HEK293T (cell line): ENCODE results near the gene NDUFA13.

ENCODE experiments used
- ELF4 ChIP-seq: fragments of 450-650 bp; IDR thresholded peaks from 2 replicates; pipeline ENCODE4 v1.6.1; 2017; ENCODE audit warnings: antibody characterized with exemption
- FOXK2 ChIP-seq: fragments of 450-650 bp; IDR thresholded peaks from 2 replicates; pipeline ENCODE4 v1.6.1; 2016; ENCODE audit warnings: mild to moderate bottlenecking
- FOXM1 ChIP-seq: fragments of 450-650 bp; IDR thresholded peaks from 2 replicates; pipeline ENCODE4 v1.6.1; 2017; ENCODE audit warnings: mild to moderate bottlenecking, borderline replicate concordance
- HDGF ChIP-seq: fragments of 450-650 bp; IDR thresholded peaks from 2 replicates; pipeline ENCODE4 v1.6.1; 2017; ENCODE audit warnings: antibody characterized with exemption, borderline replicate concordance
- NFRKB ChIP-seq: fragments of 450-650 bp; IDR thresholded peaks from 2 replicates; pipeline ENCODE4 v1.6.1; 2016; ENCODE audit warnings: mild to moderate bottlenecking, moderate library complexity

DNA sequence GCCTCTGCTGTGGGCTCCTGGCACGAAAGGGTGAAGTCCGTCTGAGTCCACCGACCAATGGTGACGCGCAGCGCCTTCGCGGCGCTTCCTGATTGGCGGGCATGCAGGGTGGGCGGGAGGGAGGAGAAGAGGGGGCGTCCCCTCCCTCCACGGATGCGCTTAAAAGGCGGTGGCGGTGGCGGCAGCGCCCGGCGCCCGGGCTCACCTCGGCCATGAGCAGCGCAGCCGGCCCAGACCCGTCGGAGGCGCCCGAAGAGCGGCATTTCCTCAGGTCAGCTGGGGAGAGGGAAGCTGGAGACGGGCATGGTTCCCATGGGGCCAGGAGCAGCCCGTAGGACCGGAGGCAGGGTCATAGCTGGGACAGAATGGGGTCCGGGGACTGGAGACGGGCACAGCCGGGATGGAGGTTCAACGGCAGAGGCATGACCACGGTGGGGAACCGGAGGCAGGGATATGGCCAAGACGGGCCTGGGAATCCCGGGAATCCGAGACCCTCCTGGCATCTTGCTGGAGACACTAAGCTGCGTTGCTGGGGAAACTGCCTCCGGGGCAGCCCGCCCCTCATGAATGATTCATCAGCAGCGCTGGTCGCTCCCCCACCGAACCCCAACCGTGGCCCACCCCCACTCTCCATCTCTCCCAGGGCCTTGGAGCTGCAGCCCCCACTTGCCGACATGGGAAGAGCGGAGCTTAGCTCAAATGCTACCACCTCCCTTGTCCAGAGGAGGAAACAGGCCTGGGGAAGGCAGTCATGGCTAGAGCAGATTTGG, 12.9 kb downstream of the NDUFA13 start, which contains the start of gene YJEFN3:
- TF ChIP-seq ELF4 (no peak), HDGF (no peak), FOXK2 (no peak), FOXM1 (no peak), NFRKB (no peak)
